Omental fat pad (tissue), 4 donors: ENCODE data around the gene KIF26B. TPM values are rescaled to one million over a fixed set of nuclear protein-coding genes. Genes with fewer than 3 reads are reported as not detected.

ENCODE experiments used
- ATAC-seq: fragments of 150-250 bp; one replicate; pipeline ENCODE4 v1.9.1; 2016; ENCODE audit warnings: mild to moderate bottlenecking, moderate library complexity; ENCODE audit not compliant: low FRiP score
- DNase-seq: peaks from one replicate; pipeline ENCODE4 v3.0.0-alpha.2; 2019; ENCODE audit warnings: low spot score
- CTCF ChIP-seq, 3 donors: fragments of 450-650 bp; IDR thresholded peaks; one replicate each; pipeline ENCODE4 v1.5.1; 2016 to 2017; ENCODE audit warnings: antibody characterized with exemption in 3 of 3, mild to moderate bottlenecking in 3 of 3, moderate library complexity in 2 of 3
- total RNA-seq, 4 donors: library from RNA; depleted of rRNA; stranded (reverse); fragments of >200 nt; gene quantifications; one replicate each; pipeline ENCODE4 v1.1.0, GENCODE V29; 2016

KIF26B gene
- total RNA-seq, 4 donors from 2014 or later = 0.13 to 0.96 (median 0.39) TPM

GRCh38 chr1:245575710-245576109, 420.9 kb downstream of the KIF26B start:
- TF ChIP-seq CTCF (IDR thresholded peaks at IDR 0.05) = no peak
- DNase-seq (no peak), ATAC-seq (no peak)

- no peak for TF ChIP-seq CTCF (IDR thresholded peaks at IDR 0.05)
- ATAC-seq = no peak
- DNase-seq = no peak
Observed at GRCh38 chr1:245576323-245576722, 421.5 kb downstream of the KIF26B start.

GRCh38 chr1:245577191-245578157, 422.7 kb downstream of the KIF26B start:
- no peak for TF ChIP-seq CTCF (IDR thresholded peaks at IDR 0.05)
- DNase-seq = no peak
- no peak for ATAC-seq

GRCh38 chr1:245578308-245578707, 423.5 kb downstream of the KIF26B start:
- ATAC-seq (no peak), DNase-seq (no peak)
- no peak for TF ChIP-seq CTCF (IDR thresholded peaks at IDR 0.05)

- no peak for TF ChIP-seq CTCF (IDR thresholded peaks at IDR 0.05)
- ATAC-seq = no peak
- no peak for DNase-seq
Observed at GRCh38 chr1:245578771-245579170, 424.0 kb downstream of the KIF26B start.

GRCh38 chr1:245579881-245580280, 425.1 kb downstream of the KIF26B start:
- no peak for ATAC-seq
- no peak for DNase-seq
- no peak for TF ChIP-seq CTCF (IDR thresholded peaks at IDR 0.05)

- TF ChIP-seq CTCF (IDR thresholded peaks at IDR 0.05) = no peak
- DNase-seq = no peak
Observed at GRCh38 chr1:245580651-245581050, 425.9 kb downstream of the KIF26B start.

More at GRCh38 chr1:245580651-245581050, 425.9 kb downstream of the KIF26B start:
- ATAC-seq = no peak
